NCI-H2196 (cell line): ENCODE results near the gene RFPL2.
A peak's percentile ranks its signal among the peaks of the same experiment; 100 is the strongest.

Experiments
- DNase-seq: peaks from one replicate; lab custom pipeline; 2025; ENCODE audit not compliant: unreplicated experiment; lab: John Stamatoyannopoulos, UW

Gene RFPL2

DNA sequence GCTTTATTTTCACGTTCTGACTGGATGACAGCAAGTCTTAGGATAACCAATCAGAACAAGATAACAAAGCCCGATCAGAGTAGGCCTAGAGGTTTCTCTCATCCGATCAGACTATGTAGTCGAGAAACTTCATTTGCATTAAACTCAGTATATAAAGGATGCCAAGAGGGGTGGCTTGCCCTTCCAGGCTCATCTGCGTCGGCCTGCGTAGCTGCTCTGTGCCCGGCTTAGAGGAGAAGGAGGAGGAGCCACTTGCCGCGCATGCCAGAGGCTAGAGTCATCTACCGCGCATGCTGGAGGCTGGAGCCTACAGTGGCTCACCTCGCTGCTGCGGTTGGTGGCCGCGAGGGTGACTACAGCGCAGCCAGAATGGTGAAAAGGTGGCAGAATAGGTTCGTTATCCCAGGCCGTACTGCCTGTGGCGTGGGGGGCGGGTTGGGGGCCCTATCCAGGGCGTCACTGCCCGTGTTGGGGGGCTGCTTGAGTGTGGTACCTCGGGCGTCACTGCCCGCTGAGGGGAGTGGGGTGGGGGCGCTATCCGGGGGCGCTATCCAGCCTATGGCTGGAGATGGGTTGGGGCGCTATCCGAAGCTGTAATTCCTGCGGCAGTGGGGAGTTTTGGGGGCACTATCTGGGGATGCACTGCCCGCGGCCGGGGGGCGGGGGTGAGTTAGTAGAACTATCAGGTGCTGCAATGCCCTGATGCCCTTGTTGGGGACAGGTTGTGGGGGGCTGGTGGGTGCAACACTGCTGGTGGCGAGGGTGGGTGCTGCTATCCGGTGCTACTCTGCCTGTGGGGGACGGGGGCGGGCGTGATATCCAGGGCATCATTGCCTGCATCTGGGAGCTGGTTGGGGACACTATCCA lies at the start of gene RFPL2:
Gene RFPL2, minus strand, starts transcription at position 218 of the 867 bp plus-strand sequence. CDS start 2,622 bp downstream, outside the sequence.
- no peak for DNase-seq

DNA sequence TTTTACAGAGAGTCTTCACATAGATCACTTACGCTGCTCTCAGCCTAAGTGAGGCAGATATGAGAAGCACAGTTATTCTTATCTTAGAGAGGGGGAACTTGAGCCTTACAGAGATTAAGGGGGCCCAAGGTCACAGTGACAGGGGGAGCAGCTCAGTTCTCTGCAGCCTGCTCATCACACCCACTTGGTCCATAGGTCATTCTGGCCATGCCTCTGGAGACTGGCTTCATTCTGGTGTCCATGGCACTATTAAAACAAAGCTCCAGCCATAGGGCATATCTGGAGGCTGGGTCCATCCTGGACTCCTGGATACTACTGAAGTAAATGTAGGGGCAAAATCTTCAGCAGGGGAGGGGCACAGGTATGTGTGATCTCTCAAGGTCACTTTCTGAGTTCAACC lies 44.4 kb upstream of the RFPL2 start:
- DNase-seq = no peak

DNA sequence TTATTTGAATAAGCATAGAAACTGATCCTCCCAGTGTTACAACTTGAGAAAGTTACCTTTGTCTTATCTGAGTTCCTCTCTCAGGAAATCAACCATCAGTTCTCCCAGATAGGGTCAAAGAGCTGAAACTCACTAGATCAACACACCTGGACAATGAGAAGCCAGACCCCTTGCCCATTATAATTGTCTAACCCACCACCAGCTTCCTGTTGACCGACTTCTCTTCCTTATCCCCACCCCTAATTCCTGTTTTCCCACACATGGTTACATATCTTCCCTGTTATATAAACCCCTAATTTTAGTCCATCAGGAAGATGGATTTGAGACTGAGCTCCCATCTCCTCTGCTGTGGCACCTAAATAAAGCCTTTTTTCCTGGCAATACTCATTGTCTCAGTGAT lies 43.4 kb upstream of the RFPL2 start:
- no peak for DNase-seq

DNA sequence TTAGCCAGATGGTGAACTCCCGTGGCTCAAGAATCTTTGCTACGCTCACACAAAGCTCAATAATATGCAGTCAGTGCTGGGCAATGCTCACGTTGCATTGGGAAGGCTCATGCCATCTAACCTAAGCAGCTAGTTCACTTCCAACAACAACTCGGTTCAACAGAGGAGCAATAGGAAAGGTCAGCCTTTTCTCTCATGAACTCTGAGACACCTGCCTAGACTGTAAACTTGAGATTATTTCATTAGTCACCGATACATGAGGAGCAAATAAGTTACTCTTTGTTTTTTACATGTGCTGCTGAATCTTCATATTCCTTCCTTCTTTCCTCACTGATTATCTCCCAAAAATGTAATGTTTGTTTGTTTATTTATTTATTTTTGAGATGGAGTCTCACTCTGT lies 41.3 kb upstream of the RFPL2 start:
- no peak for DNase-seq

DNA sequence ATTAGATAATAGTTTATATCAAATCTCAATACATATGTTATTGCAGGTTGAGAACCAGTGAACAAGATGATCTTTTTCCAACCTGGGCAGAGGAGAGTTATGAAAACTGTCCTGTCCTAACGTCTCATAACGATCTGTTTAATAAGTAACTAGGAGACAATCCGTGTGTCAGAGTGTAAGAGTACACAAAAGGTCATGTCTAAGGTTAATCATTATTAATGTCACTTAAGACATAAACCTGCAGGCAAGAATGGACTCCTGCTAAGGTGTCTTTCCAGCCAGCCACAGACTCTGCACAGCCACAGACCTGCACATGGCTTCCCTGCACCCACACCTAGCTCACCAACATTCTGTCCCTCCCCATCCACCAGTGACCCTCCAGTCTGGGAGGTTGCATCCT lies 40.2 kb upstream of the RFPL2 start:
- DNase-seq = no peak

DNA sequence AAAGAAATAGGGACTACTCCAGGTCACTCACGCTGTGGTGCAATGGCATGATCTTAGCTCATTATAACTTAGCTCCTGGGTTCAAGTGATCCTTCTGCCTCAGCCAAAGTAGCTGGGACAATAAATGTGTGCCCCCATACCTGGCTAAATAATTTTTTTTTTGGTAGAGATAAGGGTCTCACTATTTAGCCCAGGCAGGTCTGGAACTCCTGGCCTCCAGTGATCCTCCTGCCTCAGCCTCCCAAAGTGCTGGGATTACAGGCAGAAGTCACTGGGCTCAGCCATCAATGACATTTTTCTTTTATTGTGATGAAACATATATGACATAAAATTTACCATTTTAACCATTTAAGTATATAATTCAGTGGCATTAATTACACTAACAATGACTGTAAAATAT lies 39.7 kb upstream of the RFPL2 start:
- DNase-seq = no peak

DNA sequence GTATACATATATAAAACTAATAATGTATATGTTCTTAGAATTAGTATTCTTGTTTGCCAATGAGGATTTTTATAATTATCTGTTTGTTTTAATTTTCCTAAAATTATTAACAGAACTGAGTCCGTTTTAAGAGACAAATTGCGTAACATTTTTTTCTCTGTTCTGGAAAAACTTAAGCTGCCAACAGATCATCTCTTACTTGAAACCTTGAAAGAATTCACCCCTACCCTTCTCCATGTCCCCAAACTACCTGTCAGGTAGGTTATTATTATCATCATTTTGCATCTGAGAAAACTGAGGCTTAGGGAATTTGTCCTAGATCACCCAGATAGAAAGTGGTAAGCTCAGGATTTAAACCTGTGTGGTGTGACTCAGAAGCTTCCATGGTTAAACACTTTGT lies 35.6 kb upstream of the RFPL2 start:
- DNase-seq = no peak

DNA sequence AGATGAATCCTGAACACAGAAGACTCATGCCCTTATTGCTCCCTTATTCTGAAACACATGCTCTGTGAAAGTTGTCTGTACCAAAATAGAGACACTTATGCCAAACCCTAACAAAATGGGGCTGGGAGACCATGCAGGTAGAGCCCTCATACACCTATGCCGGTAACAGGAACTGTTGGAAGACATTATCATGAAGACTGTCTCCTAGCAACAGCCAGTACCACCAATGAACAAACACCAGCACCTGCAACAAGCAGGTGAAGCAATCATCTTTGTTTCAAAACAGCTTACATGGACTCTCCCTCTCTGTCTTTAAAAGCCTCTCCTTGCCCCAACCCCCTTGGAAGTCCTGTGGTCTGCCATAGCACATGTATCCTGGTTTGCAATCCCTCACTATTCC lies 33.0 kb upstream of the RFPL2 start:
- DNase-seq = peak; percentile 34

DNA sequence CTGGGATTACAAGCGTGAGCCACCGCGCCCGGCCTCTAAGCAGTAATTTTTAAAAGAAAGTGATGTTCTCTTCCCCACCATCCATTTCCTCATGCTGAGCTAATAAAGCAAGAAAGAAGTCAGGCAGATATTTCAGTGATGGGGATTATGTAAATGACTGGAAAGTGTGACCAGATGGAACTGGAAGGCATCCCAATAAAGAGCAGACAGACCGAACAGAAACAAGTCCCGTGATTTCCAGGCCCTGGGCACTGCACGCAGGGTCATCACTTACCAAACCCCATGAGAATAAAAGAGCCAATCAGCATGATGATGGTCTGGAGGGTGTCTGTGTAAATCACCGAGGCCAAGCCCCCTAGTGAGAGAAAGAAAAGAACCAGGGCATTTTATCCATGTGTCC lies 32.1 kb upstream of the RFPL2 start:
- no peak for DNase-seq

DNA sequence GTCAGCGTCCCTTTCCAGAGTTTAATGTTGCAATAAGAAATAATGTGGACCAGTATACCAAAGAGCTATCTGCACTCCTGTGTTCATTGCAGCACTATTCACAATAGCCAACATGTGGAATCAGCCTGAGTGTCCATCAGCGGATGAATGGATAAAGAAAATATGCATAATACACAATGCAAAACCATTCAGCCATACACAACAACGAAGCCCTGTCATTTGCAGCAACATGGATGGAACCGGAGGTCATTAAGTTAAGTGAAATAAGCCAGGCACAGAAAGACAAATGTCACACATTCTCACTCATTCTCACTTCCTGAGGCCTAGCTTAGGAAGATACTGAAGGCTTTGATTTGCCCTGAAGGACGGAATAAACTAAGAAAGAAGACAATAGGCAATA lies 28.2 kb upstream of the RFPL2 start:
- DNase-seq = no peak

DNA sequence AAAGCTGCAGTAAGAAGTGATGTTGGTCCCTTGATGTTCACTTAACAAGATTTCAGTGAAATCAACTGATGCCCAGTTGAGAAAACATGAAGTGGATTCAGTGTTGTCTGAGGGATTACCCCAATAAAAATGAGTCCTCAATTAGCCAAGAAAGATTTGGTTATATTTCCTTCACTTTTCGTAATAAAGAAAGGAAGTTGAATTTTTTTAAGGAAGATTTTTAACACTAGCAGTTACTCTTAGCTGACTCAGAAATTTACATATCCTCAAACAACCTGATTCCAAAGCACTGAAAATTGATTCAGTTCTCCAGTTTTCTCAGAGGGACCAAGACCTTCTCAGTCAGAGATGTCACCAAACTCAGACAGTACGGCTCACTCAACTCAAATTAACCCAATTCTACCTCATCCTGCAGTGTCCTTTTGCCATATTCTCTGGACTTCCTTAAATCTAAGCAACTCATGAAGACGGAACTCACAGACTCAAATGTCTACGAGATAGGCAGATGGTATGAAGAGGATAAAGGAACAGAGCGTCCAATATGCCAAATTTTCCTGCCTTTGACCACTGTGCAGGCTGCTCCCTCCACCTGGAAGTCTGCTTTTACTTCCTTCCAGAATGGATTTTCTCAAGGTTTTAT lies 27.4 kb upstream of the RFPL2 start:
- DNase-seq = no peak

DNA sequence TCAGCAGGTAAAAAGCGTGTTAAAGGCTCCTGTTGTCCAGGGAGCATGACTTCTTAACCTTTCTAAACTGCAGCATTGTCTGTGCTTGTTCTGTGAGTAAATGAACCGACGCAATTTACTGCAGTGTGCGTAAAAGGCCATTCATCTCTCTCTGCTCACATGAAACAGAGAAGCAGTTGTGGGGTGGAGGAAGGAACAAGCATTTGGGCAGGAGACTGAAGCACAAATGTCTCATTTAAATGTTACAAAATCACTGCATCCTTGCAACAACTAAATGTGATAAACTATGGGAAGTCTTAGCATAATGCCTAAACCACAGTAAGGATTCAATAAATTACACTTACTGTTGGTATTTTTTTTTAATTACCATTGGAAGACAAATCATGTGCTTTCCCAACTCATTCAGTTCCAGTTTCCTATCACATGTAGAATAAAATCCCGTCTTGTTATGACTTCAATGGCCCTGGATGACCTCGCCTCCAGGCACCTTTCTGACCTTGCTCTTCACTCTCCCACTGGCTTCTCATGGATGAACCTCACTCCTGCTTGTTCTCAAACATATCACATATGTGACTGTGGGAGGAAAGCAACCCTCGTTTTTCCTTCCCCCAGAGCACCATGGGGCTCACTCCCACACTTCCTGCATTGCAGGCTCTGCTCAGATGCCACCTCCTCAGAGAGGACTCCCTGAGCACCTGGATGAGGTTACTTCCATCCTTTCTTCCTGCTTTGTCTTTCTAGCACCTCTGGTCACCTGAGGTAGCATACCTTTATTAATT lies 21.6 kb upstream of the RFPL2 start:
- DNase-seq = no peak

DNA sequence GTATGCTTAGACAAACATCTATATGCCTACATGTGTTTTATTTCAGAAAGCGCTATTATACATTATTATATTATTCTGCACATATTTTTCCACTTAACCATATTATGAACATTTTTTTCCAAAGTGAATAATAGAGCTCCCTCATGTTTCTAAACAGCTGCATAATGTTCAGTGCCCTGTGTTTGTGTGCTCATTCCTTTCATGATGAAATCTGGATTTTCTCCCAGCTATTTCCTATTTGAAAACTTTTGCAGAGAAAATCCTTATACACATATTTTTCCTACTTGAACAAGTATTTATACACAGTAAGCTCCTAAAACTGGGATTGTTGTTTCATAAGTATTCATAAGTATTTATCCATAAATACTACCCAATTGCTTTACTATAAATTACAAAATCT lies 18.1 kb upstream of the RFPL2 start:
- no peak for DNase-seq

DNA sequence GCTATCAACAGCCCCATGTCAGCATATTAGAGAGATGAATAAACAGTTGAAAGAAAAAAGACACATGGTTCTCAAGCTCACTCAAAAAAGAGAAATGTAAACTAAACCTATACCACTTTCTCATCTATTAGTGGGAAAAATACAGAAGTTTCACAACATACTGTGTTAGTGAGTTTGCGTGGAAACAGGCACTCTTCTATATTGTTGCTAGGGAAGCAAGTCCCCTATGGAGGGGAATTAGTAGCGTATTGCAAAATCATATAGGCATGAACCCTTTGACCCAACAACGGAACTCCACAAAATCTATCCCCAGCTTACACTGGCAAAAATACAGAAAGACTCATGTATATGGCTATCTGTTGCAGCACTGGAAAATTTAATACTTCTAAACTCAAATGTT lies 14.2 kb upstream of the RFPL2 start:
- no peak for DNase-seq

DNA sequence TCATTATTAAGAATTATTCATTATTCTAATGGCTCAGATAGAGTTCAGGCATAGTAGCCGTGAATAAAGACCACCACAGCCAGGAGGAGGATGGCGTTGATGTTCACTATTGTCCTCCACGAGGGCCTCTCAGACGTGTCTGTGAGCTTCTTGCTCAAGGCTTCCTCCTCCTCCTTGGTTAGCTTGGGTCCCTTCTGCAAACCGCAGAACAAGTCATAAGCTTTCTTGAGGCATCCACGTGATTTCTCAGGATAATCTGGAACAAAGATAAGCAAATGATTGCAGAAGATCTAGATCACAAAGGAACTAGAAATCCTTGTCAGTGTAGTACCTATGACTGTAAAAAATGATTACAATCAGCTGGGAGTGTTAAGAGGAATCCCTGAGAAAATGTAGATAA lies 13.6 kb upstream of the RFPL2 start:
- DNase-seq = no peak

DNA sequence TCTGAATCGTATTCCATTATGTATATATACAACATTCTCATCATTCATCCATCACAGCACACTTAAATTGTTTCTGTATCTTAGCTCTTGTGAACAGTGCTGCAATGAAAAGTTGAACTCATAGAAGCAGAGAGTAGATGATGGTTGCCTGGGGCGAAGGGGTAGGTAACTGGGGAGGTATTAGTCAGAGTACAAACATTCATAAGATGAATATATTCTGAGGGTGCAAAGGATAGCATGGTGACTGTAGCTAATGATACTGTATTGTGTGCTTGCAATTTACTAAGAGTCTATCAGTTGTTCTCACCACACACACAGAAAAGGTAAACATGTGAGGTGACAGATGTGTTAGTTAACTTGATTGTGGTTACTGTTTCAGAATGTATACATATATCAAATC lies 12.6 kb upstream of the RFPL2 start:
- no peak for DNase-seq

DNA sequence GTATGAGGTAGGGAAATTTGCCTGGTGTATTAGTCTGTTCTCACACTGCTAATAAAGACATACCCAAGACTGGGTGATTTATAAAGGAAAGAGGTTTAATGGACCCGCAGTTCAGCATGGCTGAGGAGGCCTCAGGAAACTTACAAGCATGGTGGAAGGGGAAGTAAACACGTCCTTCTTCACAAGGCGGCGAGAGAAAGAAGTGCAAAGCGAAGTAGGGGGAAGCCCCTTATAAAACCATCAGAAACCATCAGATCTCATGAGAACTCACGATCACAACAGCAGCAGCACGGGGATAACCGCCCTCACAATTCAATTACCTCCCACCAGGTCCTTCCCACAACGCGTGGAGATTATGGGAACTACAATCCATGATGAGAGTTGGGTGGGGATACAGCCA lies 12.0 kb upstream of the RFPL2 start:
- DNase-seq = no peak

DNA sequence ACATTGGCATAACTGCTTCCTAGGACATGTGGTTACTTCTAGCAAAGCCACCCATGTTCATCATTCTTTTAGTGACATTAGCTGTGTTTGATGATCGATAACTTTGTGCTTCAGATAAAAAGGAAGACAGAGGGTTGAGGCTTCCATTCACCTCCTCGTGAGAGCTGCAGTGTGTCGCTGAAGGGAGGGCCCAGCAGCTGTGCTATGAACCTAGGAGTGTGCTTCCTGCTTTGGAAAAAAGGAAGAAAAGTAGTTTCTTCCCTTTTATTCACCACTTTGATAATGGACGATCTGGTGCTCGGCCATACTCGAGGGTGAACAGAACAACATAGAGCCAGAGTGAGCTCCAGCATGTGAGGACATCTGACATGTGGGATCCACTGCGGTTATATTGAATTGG lies 6.1 kb upstream of the RFPL2 start:
- no peak for DNase-seq

DNA sequence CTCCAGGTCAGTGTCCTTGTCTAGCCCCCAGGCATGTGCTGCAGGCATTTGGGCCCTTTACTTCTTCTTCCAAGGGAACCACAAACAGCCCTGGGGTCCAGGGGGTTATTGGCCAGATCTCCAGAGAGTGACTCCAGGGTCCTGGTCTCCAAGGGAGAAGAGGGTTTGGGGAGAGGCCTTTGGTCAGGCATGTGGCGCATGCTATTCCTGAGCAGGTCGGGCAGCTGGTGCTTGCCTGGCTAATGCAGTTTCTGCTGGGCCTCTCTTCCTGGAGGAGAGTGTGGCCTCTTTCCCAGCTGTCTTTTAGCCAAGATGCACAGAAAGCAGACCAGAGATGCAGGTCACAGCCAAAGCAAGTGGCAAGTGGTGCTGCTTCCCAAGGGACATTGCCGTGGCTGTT lies 3.8 kb upstream of the RFPL2 start:
- DNase-seq = no peak

DNA sequence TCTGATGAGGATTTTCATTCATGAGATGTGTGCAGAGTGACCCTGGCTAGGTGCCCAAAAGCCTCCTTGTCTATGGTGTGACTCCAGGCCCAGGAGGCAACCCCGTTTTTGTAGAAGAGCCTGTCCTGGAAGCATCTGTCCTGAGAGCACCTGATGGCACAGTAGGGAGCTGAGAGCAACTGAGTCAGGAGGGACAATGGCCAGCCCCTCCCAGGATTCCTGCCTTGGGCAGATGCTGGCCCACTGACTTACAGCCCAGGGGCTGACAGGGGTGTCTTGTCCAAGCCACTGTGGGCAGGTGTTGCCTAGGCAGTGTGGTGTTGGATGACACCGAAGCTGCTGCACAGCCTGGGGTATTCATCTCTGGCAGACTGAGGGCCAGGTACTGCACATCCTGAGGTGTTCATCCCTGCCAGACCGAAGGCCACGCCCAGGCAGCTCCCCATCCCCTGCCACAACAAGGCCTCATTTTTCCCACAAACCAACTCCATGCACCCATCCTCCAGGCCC lies 3.2 kb upstream of the RFPL2 start:
- no peak for DNase-seq
